Stimulated activated CD4-positive, alpha-beta T cell treated with anti-CD3 and anti-CD28 coated beads, Interleukin-1b, Interleukin-23, amount 100 ng/mL, for 1 hour (primary cell): ENCODE measurements around the gene RBM24.
"Not testable (repeated sequence)": the region's sequence is repeated elsewhere in the genome, so short reads cannot be mapped to it uniquely, and the experiment has no call there.

Experiments
- DNase-seq, 2 donors: peaks; one replicate each; pipeline ENCODE4 v3.0.0-alpha.2; 2020; ENCODE audit warnings: low read depth in 2 of 2

Gene RBM24

GRCh38 chr6:17291778-17292177, 10.6 kb downstream of the RBM24 start:
- no peak for DNase-seq

DNA sequence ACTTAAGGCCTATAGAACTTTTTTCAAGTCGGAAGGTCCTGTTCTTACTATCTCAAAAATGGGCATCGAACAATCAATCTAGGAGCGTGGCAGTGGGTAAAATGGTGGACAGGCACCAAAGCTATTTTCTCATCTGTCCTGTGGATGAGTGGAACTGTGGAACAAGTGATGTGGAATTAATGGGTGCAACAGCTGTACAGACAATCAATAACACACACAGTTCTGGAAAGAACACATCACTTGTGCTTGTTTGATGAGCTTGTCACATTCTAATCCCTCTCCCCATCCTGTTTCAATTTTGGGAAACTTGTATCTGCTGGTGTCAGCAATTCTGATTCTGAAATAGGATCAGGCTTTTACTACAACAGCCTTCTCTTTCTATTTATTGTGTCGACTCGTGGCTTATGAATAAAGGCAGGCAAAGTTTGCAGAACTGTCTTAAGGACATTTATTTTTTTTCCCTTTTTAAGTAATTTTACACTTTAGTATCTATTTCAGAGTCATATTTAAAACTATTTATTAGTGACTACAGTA, 11.5 kb downstream of the RBM24 start:
- no peak for DNase-seq

DNA sequence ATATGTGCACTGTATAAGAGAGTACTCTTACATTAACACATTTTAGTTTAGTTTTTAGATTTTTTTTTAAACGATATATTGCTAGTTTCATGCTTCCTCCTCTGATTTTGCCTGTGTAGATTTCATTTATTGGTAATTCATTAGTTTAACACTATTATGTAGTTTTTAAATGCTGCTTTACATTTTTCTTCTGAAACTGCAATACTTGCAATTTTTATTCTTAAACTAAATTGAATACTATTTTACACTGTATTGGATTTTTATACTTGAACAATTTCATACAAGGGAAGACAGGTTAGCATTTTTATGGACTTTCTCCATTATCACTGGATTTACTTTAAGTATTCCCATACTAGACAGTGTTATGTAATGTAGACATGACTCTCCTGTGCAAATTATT, 12.2 kb downstream of the RBM24 start:
- no peak for DNase-seq

- DNase-seq: no peak
These were observed 16.3 kb downstream of the RBM24 start for GRCh38 chr6:17297271-17298080.

DNA sequence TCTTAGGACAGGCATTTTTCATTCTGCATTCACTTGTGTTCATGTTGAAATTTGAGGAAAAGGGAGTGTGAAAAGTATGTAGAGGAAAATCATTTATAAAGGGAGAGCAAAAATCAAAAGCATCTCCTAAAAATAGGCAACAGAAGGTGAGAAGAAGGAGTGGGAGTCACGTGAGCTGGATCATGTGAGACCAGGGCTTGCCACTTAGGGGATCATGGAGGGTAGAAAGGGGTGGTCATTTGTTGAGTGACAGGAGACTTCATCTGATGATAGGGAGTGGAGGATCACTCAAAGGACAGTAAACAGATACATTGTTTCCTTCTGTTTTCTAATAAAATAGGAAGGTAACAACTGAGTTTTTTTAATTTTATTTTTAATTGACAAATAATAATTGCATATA, 17.1 kb downstream of the RBM24 start:
- DNase-seq: no peak

DNA sequence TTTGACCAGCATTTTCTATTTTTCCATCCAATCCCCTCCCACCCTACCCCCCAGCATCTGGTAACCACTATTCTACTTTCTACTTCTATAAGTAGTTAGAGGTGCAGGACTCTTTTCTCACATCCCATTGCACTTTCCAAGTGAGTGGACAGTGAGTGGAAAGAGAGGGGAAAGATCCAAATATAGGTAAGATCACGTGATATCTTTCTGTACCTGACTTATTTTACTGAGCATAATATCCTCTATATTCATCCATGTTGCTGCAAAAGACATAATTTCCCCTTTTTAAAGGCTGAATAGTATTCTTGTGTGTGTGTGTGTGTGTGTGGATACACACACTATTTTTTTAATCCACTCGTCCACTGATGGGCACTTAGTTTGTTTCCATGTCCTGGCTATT, 18.1 kb downstream of the RBM24 start:
- DNase-seq: no peak

GRCh38 chr6:17299750-17300149, 18.6 kb downstream of the RBM24 start:
- no peak for DNase-seq

DNA sequence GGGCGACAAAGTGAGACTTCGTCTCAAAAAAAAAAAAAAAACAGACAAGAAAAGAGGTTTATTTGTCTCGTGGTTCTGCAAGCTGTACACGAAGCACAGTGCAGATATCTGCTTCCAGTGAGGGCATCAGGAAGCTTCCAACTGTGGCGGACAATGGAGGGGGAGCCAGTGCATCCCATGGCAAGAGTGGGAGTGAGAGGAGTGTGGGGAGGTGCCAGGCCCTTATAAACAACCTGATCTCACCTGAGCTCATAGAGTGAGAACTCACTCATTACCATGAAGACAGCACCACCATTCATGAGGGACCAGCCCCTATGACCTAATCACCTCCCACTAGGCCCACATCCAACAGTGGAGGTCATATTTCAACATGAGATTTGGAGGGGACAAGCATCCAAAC, 19.5 kb downstream of the RBM24 start:
- no peak for DNase-seq

DNA sequence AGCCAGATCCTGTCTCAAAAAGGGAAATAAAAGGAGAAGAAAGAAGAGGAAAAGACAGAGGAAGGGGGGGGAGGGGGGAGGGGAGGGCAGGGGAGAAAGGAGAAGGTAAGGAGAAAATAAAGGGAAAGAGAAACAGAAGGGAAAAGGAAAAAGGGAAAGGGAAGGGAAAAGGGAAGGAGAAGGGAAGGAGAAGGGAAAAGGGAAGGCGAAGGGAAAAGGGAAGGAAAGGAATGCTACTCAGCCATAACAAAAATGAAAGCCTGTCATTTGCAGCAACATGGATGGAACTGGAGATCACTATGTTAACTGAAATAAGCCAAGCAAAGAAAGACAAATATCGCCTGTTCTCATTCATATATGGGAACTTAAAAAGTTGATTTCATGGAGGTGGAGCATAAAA, 22.3 kb downstream of the RBM24 start:
- no peak for DNase-seq

DNA sequence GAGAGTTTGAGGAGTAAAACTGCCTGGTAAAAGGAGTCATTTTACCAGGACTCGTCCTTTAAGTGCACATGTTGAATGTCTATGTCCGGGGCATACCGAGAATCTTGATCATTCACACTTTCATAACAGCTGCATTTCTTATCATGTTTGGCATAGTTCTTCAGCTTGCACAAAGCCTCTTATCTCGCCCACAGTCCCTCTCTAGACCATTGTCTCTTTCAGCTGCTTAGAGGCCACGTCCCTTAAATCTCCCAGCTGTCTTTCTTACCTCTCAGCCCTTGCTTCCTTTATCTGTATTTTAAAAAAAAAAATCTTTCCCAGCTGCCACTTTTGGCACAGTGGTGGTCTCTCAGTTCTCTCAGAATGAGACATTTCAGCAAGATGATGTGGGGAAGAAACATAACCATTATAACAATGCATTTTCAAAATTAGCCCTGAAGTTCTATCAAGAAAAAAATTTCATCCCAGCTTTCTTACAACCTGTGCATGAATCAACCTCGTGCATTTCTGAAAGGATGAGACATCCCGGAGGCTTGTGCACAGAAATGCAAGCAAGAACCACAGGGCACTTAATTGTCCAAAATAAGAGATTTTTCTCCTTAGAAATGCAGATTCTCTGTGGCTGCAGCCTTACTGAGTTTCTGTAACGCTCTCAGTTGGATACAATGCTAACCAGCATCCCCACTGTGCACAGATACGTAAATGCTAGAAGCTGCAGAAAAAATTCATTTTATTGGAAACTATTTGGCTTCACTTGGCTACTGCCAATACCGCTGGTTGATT, 24.2 kb downstream of the RBM24 start:
- DNase-seq: no peak

- DNase-seq: no peak
These were observed 30.6 kb downstream of the RBM24 start for GRCh38 chr6:17311595-17312311.

DNA sequence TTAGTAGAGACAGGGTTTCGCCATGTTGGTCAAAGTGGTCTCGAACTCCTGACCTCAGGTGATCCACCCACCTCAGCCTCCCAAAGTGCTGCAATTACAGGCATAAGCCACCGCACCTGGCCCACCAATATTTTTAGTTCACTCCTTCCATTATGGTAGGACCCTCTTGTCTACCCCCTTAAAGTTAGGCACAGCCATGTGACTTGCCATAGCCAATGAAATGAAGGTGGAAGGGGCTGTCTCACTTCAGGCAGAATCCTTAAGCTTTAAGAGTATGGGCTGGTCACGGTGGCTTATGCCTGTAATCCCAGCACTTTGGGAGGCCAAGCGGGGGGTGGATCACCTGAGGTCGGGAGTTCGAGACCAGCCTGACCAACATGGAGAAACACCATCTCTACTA, 32.1 kb downstream of the RBM24 start:
- DNase-seq: not testable (repeated sequence)

- DNase-seq: no peak
These were observed 32.8 kb downstream of the RBM24 start for GRCh38 chr6:17313971-17314370.

GRCh38 chr6:17315262-17315661, 34.1 kb downstream of the RBM24 start:
- no peak for DNase-seq

- DNase-seq: no peak
These were observed 37.4 kb downstream of the RBM24 start for GRCh38 chr6:17318435-17319165.

DNA sequence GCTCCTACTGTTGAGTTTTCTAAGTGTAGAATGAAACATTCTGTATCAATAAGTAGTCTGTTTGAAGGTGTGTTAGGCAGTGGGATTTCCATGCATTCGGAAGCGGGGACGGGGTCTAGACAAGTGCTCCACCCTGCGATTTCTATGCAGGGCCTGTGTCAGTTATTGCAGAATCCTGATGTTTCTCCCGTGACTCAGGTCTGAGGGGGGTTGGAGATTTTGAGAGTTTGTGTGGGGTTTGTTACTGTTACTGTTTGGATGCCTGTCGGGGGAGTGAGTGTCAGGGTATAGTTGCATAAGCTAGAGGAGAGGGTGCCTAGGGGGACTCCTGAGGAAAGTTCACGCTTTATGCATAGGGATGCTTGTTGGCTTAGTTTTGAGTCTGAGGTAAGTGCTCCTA, 39.1 kb downstream of the RBM24 start:
- not testable (repeated sequence) for DNase-seq

- DNase-seq: no peak
These were observed 50.1 kb downstream of the RBM24 start for GRCh38 chr6:17331238-17331637.

- DNase-seq: no peak
These were observed 53.1 kb downstream of the RBM24 start for GRCh38 chr6:17334265-17334664.

GRCh38 chr6:17336425-17336824, 55.3 kb downstream of the RBM24 start:
- no peak for DNase-seq

- no peak for DNase-seq
These were observed 58.1 kb downstream of the RBM24 start for GRCh38 chr6:17339308-17339670.

DNA sequence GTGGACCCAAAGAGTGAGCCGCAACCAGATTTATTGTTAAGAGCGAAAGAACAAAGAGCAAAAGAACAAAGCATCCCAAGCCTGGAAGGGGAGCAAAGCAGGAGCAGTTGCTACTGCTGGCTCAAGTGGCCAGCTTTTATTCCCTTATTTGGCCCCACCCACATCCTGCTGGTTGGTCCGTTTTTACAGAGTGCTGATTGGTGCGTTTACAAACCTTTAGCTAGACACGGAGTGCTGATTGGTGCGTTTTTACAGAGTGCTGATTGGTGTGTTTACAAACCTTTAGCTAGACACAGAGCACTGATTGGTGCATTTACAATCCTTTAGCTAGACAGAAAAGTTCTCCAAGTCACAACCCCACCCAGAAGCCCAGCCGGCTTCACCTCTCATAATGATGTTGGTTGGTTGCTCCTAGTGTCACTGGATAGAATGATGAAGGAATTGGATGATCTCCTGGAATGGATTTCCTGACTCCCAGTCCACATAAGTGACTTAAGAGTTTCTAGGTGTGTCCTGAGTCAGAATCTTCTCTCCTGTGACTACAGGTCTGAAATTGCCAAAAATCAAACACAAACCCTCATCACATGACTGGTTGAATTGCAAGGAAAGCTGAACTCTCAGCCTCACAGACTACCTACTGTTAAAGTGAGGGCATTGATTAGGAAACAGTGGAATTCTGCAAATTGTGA, 60.1 kb downstream of the RBM24 start:
- no peak for DNase-seq
